Activated CD4-positive, CD25-positive, alpha-beta regulatory T cell treated with anti-CD3 and anti-CD28 coated beads, Interleukin-2, amount 50 U/mL, for 16 hours (primary cell): Measurements from ENCODE around the gene TEDC2.

Experiments
- DNase-seq: peaks from one replicate; pipeline ENCODE4 v3.0.0-alpha.2; 2020; ENCODE audit warnings: low read depth, low spot score

TEDC2 gene

DNA sequence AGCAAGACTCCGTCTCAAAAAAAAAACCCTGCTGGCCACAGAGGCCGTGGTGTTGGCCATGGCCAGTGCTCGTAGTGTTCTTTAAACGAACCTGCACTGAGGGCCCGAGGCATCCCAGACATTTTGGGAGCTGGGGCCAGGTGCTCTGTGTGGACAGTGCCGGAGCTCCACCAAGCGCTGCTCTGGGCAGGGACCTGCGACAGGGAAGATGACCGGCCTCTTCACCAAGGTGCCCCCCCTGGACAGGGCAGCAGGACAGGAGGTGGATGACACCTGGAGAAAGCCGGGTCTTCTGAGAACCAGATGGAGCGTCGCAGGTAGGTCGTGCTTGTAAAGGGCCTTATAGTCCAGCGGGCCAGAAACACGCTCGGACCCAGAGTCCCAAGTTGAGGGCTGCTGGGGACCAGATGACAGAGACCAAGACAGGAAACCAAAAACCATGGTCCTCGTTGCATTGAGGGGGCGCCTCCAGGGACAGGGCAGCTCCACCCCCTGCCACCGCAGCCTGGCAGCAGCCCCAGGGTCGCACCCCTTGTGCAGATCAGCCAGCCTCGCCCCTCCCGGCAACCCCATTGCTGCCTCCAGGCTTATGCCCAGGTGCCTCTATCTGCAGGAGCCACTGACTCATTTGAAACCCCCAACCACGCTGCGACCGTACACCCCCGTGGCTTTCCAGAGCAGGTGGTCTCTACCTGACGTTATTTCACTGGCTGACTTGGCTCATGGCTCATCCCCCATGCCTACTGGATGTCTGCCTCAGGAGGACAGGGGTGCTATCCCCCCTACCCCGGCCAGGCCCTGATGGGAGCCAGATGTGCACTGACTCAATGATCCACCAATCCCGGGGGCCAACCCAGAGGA is 7.0 kb downstream of the TEDC2 start:
- no peak for DNase-seq

DNA sequence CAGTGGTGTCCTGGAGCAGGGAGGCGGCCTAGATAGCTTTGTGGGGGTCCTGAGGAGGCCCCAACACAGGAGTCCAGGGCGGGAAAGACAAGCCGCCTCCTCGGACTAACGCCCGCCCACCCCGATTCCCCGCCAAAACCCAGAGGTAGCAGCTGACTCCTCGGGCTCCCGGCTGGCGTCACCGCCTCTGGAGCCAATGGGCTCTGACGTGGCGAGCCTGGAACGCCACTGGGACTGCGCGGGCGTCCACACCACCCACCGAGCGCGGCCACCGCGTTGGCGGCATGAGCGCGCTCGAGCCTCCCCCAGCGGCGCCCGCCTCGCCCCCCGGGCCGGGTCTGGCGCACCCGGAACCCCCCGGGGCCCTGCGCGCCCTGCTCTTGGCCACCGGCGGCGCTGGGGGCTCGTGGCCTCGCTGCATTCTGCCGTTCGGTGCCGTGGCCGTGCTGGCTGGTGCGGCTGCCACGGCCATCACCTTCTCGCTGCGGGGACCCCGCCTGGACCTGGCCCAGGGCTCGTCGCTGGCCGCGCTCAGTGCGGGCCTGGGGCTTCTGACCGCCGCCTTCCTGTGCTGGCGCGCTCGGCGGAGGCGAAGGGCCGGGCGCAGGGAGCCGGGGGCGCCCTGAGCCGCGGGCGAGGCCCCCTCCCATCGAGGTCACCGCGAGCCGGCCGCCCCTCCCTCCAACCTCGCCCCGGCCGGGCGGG is 7.8 kb downstream of the TEDC2 start:
- DNase-seq, result no peak

DNA sequence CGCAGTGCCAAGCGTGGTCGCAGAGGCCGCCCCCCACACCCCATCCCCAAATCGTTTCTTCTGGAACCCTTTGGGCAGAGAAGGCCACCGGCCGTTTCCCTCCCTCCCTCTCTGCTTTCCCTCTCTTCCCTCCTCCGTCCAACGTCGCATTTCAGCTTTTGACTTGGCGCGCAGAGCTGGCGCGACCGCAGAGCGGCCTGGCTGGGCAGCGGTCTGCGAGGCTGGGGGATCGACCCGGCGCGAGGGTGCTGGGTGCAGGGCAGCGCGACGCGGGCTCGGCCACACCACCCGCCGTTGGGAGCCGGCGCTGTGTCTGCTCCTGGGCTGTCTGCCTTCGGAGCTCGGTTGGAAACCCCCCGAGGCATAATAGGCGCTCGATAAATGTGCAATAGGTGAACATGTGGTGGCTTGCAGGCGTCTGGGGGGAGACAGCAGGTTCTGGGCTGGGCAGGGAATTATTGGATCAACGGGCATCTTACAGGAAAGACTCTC is 8.4 kb downstream of the TEDC2 start:
- no peak for DNase-seq

DNA sequence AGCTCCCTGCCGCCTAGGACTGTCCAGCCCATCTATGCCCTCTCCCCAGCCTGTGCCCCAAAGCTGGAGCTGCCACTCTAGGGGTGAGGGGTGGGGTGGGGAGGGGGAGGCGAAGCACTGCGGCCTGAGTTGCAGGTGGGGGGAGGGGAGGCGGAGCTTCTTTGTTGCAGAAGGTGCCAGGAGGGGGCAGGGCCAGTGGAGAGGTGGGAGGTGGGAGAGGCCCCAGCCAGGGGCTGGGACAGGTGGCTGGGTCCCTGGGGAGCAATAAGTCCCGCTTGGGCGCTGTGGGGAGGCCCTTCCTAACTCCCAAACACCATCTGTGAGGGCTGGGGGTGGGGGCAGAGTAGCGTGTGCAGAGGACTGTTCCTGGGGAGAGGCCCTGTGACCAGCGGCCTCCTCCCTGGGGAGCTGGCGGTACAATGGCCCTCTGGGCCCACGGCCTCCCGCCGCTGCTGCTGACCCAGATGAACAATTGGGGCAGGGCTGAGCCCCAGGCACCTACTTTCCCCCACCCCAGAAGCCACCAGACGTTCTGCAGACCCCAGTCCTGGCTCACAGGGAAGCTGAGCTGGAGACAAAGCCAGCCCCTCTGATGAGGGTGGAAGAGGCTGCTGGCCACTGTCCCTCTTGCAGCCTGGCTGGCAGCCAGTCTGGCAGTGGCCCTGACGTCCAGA is 9.0 kb downstream of the TEDC2 start:
- no peak for DNase-seq

DNA sequence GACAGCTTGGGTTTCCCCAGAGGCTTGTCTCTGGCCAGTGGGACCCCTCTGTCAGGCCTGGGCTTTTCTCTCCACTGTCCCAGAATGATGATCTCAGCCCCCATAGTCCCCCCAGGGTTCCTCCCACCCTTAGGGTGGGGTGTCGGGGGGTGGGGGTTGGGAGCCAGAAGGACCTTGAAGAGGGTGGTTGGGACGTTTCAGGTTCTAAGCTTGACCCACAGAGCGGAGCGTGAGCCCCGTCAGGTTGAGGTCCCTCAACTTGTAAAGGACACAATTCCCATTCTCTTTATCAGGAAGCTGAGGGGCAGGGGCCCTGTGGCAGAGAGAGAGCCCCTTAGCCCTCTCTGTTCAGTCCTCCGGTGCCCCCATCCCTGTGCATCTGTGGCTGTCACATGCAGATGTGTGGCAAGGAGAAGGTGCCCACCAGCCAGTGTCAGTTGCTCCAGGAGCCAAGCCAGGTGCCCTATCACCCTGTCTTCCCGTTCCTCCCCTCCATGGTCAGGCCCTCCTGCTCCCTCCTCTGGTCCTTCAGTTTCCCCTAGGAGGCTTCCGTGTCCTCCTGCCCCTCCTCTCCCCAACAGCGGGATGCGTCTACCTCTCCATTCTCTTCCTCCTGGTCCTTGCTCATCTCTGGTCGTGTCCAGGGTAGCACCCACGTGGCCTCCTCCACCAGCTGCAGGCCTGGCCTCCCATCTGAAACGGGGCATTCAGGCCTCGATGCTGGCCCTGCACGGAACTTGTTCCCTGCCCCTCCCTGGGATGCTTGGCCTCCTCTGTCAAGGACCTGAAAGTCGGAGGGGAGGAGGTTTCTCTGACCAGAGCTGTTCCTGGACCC is 9.7 kb downstream of the TEDC2 start:
- no peak for DNase-seq

DNA sequence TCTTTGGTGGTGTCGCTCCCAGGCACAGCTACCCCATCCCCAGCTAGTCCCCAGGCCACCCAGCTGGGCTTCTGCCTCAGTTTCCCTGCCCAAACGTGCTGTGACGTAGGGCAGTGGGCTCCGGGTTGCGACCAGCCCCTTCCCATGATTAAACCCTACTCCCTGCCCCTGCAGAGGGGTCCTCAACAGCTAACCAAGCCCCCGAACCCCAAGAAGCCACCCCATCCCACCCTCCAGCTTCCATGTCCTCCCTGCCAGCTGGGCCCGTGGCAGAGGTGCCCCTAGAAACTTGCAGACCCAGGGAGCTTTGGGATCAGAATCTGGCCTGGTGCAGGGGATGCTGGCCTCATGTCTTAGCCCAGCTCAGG is 10.3 kb downstream of the TEDC2 start:
- no peak for DNase-seq

DNA sequence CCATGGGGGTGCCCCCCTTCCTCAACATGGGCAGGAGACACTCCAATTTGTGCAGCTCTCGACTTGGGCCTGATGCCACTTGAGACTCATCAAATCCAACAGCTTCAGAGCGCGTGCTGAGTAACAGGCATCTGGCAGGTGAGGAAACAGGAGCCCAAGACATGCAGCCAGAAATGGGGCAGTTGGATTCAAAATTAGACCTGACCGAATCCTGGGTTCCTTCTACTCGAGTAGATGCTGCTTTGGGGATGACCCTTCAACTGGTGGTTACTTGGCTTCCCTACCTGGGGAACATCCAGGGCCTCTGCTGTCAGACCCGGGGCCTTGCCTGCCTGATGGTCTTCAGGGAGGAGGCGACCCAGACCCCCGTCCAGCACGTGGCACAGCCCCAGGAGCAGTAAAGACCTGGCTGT is 10.7 kb downstream of the TEDC2 start:
- DNase-seq, result no peak

DNA sequence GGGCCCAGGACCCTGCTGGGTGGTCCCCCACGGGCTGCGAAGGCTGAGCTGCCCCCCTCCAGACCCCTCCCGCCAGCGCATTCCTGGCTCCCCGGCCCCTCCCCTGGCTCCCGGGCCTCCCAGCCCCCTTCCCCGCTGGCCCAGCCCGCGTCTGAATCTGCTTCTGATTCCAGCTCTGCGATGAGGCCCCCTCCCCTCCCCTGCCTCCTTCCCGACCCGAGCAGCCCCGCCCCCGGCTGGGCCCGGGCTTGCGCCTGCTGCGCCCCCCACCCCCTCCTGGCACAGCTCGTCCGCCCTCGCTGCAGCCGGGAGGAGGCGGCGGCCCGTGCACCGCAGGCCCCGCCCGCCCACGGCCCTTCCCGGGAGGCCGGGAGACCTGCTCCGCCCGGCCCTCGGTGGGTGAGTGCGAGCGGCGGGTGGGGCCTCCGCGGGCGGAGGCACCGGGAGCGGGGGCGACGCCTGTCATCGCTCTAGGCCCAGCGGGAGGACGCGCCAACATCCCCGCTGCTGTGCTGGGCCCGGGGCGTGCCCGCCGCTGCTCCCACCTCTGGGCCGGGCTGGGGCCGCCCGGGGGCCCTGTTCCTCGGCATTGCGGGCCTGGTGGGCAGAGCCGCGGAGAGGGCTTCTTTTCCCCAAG is 11.2 kb downstream of the TEDC2 start, which contains the start of gene NTN3:
NTN3 (plus strand) TSS at position 282 of the 637 bp plus-strand sequence. CDS start 405 bp downstream, outside the sequence.
- no peak for DNase-seq

DNA sequence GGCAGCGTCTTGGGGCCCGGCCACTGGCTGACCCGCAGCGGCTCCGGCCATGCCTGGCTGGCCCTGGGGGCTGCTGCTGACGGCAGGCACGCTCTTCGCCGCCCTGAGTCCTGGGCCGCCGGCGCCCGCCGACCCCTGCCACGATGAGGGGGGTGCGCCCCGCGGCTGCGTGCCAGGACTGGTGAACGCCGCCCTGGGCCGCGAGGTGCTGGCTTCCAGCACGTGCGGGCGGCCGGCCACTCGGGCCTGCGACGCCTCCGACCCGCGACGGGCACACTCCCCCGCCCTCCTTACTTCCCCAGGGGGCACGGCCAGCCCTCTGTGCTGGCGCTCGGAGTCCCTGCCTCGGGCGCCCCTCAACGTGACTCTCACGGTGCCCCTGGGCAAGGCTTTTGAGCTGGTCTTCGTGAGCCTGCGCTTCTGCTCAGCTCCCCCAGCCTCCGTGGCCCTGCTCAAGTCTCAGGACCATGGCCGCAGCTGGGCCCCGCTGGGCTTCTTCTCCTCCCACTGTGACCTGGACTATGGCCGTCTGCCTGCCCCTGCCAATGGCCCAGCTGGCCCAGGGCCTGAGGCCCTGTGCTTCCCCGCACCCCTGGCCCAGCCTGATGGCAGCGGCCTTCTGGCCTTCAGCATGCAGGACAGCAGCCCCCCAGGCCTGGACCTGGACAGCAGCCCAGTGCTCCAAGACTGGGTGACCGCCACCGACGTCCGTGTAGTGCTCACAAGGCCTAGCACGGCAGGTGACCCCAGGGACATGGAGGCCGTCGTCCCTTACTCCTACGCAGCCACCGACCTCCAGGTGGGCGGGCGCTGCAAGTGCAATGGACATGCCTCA is 12.0 kb downstream of the TEDC2 start:
- DNase-seq, result no peak

DNA sequence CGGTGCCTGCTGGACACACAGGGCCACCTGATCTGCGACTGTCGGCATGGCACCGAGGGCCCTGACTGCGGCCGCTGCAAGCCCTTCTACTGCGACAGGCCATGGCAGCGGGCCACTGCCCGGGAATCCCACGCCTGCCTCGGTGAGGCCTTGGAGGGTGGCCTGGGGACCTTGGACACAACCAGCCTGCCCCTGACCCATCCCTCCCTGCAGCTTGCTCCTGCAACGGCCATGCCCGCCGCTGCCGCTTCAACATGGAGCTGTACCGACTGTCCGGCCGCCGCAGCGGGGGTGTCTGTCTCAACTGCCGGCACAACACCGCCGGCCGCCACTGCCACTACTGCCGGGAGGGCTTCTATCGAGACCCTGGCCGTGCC is 12.6 kb downstream of the TEDC2 start:
- no peak for DNase-seq

DNA sequence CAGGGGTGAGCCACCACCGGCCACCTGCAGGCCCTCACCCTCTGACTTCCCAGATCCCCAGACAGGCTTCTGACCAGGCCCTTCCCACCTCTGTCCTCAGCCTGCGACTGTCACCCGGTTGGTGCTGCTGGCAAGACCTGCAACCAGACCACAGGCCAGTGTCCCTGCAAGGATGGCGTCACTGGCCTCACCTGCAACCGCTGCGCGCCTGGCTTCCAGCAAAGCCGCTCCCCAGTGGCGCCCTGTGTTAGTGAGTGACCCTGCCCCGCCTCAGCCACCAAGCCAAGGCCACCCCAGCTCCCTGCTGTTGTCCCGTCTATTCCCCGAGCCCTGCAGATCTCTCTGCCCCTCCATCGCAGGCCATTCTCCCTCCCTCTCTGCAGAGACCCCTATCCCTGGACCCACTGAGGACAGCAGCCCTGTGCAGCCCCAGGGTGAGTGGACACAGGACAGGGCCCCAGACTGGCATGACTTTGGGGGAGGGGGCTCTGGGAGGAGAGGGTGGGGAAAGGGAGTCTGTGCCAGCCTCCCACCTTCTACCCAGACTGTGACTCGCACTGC is 13.1 kb downstream of the TEDC2 start:
- DNase-seq, result no peak

DNA sequence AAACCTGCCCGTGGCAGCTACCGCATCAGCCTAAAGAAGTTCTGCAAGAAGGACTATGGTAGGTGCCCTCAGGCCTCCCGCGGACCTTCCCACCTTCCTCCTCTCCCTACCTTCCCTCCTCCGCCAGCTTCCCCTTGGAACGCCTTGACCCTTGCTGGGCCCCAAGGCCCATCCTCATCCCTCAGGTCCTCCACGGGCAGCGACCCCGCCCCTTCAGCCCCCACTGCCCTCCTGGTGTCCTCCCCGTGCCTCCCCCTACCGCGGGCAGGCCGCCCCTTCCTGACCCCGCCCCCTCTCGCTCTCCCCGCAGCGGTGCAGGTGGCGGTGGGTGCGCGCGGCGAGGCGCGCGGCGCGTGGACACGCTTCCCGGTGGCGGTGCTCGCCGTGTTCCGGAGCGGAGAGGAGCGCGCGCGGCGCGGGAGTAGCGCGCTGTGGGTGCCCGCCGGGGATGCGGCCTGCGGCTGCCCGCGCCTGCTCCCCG is 13.6 kb downstream of the TEDC2 start:
- no peak for DNase-seq

DNA sequence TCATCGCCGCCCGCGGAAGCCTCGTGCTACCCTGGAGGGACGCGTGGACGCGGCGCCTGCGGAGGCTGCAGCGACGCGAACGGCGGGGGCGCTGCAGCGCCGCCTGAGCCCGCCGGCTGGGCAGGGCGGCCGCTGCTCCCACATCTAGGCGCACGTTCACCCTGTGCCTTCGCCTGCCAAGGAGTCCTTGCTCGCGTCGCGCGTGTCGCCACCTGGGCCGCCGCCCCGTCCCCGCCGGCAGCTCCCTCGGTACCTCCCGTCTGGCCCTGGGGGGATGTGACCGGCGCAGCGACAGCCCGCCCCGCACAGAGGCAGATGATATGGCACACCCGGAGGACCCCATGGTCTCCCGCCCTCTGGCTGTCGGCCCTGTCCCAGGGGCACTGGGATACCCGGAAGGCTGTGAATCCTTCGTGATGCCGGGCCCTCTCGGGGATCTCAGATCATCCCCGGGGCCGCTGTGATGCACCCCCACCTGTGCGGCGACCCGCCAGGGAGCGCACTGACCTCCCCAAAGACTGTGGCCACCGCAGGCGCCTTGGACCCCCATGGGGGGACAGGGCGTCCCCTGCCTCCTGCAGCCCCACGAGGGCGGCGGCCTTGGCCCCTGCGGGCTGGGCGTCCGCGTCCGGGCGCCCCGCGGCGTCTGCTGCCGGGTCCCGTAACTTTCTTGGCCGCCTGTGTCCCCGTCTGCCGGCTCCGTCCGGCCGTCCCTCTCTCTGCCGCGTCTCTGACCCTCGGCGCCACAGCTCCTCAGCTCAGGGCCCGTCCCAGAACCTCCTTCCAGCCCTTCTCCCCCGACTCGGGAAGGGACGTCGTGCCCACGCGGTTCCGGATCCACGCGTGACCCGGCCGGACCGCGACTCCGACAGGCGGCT is 14.3 kb downstream of the TEDC2 start:
- DNase-seq, result no peak

DNA sequence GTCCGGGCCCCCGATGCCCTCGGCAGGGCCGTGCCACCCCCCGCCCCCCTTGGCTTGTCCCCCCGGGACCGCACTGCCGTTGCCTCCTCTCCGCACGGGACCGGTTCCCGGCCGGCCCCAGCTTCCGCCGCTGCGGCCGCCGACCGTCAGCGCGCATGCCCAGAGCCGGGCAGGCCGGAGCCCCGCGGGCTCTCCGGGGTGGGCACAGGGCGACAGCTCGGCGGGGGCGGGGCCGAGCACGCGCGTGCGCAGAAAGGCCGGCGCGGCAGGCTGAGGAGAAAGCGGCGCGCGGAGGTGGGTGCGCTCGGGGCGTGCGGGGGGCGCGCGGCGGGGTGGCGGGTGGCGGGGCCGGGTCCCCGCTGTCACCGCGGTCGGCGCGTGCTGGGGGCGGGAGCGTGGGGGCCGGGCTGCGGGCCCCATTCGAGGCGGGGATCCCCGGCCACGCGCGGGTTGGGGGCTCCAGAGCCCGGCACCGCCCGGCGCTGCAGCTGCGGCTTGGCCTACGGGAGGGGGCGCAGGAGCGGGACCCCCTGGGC is 15.0 kb downstream of the TEDC2 start, which contains the start of gene TBC1D24:
TBC1D24 (plus strand) TSS at position 251 of the 536 bp plus-strand sequence. CDS start 21,022 bp downstream, outside the sequence.
- peak; percentile 53 for DNase-seq

DNA sequence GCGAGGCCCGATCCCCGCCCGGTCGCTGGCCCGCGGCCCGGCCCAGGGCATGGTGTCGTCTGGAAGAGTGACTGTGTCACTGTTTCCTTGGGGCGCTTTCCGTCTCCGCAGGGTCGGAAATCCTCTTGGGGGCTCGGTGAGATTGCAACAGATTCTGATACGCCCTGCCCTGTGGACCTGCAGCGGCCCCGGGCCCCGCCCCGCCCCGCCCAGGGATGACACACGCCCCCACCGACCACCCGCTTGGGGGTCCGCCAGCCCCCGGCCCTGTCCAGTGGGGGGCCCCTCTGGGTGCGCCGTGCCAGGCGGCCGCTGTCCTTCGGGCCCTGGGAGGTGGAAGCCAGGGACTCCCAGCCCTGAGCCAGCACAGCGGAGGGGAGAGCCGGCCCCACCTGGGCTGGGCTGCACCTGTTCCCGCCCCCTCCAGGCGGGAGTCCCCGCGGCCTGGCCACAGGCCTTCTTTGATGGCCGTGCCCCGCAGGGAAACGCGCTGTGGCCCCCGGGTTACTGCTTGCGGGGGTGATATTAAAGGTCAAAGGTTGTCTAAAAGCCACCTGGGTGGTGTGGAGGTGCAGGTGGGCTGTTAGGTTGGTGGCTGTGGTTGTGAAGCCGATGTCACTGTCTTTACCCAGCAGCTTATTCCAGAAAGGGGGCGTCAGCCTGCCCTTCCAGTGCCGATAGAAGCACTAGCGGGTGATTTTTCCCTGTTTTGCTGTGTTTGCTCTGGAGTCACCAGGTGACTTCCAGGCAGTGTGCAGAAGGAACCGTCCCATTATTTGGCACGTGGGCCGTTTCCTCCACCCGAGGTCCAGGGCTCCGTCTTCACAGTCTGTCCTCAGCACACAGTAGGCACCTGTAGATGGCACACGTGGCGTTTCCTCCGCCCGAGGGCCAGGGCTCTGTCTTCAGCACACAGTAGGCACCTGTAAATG is 15.8 kb downstream of the TEDC2 start:
- no peak for DNase-seq

DNA sequence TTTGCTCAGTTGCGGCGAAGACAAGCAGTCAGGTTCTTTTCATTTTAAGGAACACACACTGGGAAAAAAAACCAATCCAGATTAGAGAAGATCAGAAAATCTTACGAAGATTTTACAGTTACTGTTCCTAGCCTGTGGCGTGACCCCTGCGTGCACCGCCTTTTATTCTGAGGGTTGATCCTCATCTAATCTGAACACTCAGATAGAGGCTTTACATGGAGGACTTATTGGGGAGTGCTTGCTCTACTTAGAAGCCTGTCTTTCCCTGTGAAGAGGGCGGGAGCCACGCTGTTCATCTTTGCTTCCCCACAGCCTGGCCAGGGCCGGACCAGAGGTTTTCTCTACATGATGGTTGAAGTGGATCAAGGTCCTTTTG is 16.4 kb downstream of the TEDC2 start:
- DNase-seq, result no peak

DNA sequence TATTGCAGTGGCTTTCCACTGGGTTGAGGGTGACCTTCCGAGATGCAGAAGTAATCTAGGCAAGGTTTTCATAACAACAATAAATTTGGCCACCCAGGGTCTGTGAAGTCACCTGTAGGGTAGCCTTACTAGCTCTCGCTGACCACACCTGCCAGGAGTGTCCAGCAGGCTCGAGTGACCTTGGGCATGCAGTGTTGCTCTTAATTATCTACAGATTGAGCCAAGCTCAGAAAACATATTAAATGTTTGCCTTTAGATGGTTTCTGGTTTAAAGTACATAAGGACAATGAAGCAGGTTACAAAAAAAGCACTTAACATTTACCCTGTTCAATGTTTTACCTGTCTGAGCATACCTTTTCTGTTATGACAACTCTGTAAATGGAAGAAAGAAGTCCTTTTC is 16.8 kb downstream of the TEDC2 start:
- DNase-seq, result no peak
